NCI-H2196 (cell line): Measurements from ENCODE around the gene COMMD1.
"Not testable (repeated sequence)": the region's sequence is repeated elsewhere in the genome, so short reads cannot be mapped to it uniquely, and the experiment has no call there.

ENCODE experiments used
- DNase-seq: peaks from one replicate; lab custom pipeline; 2025; ENCODE audit not compliant: unreplicated experiment; lab: John Stamatoyannopoulos, UW

COMMD1 gene

DNA sequence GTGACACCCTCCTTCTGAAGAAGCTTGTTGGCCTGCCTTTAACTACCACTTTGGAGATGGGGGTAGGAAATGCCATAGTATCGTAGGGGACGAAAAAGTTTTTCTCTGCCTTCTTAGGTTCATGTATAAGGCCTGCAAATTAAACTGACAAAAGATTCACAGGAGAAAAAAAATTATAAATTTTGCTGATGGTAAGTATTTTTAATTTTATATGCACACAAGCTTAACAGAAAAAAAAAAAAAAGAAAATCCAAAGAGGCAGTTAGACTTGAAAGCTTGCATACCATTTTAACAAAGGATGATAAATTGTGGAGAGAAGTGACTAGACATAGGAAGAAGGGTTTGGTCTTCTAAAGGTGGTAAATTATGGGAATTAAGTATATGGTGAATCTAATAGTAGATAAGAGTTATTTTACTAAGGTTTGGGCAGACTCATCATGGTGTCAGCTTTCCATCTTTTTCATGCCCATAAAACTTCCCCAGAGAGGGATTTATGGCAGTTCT, 227.9 kb downstream of the COMMD1 start:
- no peak for DNase-seq

DNA sequence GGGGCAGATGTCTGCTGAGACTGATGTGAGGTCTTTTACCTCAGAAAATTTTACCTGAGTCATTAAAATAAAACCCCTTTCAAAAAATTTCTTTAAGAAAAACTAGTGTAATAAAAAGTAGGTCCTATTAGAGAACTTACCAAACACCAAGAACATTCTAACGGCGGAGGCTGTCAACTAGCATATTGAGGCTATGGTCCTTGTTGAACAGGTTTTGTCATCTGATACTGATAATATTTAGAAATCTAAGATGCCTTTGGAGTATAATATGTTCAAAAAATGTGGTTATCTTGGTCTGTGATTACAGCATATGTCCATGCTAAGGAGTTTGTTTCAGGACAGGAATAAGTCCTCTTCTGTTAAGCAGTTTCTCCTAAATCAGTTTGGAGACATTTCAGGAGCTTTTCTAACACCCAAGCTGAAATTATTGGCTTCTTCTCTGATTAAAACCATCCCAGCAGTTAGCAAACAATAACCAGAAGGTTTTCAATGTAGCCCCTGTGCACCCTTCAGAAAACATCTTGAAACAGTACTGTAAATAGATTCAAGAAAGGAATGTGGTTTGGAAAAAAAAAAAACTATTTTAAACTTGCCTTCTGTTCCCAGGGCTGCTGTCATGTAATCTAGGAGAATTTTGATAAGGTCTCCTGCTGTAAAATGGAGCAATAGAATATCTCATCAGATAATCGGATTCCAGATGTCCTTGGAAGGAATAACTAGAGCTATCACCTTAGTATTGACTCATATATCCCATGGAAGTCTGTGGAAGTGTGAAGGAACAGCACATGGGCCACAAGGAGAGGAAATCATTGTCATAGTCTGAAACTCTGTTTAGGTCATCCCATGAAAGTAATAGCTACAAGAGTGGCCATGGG, 231.7 kb downstream of the COMMD1 start:
- DNase-seq = no peak

DNA sequence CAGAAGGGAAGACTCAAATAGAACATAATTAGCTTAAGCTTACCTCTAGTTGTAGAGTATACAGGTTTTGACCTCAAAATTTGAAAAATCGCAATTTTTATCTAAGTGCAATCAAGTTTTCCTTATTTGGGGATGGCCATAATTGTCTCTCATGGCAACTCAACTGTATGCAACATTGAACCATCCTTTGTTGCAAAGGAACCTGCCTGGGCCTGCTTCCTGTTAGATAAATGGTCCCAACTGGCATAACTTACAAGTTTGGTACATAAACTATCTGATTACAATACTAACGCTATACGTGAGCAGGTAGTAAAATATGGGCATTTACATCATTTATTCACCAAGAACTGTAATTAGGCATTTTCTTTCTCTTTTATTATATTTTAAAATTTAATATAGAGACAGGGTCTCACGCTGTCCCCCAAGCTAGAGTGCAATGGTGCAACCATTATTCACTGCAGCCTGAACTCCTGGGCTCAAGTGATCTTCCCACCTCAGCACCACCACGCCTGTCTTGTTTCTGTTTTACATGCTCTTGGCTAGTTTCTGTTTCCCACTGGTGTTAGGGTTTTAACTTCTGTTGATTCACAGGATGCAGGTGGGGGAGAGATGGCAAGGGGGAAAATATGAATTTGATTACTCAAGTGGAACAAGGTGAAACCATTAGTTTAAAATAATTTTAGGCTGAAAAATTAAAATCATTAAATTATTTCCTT, 235.1 kb downstream of the COMMD1 start:
- DNase-seq = no peak

DNA sequence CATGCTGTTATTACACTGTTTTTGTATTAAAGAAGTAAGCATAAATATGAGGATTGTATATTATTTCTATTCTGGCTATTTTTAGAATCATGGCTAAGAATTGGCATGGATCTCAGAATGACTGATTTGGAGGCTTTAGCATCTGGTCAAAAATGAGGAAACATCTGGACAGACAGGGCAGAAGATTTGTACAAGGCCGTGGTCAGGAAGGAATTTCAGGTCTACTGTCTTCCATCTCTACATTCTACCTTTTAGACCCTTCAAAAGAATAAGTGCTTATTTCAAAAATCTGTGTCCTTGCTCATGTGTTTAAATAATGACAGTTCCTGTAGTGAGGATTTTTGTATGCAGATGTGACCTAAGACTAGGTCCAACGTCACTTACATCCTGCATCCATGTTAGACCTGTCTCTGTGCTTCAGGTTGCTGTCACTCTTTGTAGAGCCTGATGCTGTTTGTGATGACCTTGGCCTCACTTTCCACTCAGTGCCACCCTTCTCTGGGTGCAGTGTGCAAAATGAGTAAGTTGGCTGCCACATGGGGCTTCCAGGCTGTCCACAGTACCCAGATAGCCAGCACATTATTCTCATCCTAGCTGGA, 235.8 kb downstream of the COMMD1 start:
- no peak for DNase-seq

DNA sequence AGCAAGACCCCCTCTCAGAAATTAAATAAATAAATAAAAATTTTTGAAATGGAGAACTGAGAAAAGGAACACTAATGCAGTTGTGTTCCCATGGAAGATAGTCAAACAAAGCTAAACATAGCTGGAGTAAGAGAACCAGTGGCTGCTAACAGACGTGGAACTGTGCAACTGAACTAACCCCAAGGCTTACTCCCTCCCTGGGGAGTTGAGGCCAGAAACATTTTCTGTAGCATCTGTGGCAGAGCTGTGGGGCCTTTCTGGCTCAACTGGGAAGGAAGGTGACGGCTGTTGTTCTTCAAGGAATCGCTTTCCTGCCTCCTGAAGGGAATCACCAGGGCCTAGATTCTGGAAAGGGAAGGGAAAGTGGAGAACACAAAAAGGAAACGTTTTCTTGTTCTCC, 236.6 kb downstream of the COMMD1 start:
- DNase-seq = no peak

DNA sequence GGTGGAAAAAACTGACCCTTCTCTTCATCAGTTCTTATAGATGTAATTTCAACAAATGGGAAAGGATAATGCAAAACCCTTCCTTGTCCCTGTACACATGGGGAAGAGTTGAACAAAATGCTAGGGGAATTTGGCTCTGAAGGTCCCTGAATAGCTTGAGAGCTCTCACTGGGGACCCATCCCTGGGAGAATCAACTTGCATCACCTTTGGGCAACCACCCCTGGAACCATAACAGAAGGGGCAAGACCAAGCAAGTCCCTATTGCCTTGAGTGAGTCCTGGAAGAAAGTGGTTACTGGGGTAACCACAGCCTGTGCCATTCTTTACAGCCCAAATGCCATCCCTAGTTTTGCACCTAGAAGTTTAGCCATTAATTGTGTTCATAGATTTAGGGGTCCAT, 238.2 kb downstream of the COMMD1 start:
- DNase-seq = no peak

DNA sequence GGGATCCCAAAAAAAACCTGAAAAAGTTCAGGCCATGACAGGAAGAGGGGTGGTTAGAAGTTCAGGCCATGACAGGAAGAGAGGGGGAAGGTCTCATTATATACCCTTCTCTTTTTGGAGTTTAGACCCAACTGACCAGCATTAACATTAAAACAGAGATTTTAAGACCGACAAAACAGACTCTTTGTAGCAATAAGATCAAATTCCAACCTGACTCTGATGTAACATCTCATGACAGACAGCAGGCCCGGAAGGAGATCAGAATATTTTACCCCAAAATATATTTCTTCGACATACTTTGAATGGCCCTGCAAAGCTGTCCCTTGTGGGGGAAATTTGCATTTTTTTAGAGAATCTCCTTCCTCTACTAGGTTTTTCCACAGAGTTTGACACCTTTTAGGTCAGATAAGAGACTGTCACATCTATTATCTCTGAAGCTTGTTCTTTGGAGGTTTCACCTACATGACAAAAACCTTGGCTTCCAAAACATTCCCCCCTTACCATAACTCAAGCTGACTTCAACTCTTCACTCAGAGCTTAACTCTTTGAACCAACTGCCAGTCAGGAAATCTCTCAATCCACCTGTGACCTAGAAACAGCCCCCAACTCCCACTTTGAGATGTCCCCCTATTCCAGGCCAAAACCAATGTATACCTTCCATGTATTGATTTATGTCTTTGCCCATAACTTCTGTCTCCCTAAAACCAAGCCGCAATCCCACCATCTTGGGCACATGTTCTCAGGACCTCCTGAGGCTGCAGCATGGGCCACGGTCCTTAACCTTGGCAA, 239.4 kb downstream of the COMMD1 start:
- DNase-seq = no peak

DNA sequence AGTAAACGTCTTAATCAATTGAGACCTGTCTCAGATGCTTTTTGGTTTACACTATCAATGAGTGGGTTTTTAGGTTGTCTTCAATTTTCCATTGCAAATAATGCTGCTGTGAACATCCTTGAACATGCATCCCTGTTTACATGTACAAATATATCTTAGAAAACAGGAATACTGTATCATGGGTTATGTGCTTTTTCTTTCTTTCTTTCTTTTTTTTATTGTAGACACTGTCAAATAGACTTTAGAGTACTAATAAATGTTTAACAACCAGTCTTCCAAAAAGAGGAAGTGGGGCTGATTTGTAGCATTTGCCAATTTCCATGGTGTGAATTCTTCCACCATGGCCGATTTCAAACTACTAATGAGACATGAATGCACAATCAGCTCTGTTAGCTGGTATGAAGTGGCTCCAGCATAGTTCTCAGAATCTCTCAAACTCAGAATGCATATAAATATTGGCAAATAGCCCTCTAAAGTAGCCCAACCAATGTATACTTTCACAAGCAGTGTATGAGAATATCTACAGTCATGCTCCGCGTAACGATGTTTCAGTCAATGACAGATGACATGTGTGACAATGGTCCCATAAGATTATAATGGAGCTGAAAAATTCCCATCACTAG, 240.1 kb downstream of the COMMD1 start:
- DNase-seq = no peak

DNA sequence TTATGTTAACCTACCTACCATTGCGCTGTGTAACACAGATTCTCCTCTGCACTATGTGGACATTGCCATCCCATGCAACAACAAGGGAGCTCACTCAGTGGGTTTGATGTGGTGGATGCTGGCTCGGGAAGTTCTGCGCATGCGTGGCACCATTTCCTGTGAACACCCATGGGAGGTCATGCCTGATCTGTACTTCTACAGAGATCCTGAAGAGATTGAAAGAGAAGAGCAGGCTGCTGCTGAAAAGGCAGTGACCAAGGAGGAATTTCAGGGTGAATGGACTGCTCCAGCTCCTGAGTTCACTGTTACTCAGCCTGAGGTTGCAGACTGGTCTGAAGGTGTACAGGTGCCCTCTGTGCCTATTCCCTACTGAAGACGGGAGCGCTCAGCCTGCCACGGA, 241.3 kb downstream of the COMMD1 start:
- not testable (repeated sequence) for DNase-seq

DNA sequence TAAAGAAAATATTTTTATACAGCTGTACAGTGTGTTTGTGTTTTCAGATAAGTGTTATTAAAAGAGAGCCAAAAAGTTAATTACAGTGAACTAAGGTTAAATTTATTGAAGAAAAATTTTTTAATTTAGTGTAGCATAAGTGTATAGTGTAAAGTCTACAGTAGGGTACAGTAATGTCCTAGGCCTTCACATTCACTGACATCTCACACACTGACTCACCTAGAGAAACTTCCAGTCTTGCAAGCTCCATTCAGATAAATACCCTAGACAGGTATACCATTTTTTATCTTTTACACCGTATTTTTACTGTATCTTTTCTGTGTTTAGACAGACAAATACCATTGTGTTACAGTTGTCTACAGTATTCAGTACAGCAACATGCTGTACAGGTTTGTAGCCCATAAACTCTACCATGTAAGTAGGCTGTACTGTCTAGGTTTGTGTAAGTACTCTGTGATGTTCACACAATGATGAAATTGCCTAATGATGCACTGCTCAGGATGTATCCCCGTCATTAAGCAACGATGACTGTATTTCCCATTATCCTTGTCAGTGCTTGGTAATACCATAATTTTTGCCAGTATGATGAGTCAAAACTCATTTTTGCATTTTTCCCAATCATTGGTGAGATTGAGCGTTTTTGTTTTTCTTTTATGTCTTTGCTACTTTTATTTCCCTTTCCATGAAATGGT, 242.3 kb downstream of the COMMD1 start:
- no peak for DNase-seq

DNA sequence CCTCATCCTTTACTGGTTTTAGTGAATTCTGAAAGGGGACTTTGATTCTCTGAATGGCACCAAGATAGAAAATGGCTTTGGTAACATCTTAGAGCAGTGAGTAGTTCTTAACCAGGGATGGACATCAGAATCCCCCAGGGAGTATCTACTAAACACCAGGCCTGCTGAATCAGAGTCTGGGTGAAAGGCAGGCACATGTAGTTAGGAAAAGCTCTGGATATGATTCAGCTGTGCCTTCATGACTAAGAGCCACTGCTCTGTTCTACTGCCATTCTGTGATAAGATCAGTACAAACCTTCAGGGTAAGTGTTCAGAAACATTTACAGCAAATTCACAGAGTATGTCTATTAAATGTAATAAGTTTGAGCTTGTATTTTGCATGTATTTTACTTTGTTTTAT, 244.2 kb downstream of the COMMD1 start:
- no peak for DNase-seq

DNA sequence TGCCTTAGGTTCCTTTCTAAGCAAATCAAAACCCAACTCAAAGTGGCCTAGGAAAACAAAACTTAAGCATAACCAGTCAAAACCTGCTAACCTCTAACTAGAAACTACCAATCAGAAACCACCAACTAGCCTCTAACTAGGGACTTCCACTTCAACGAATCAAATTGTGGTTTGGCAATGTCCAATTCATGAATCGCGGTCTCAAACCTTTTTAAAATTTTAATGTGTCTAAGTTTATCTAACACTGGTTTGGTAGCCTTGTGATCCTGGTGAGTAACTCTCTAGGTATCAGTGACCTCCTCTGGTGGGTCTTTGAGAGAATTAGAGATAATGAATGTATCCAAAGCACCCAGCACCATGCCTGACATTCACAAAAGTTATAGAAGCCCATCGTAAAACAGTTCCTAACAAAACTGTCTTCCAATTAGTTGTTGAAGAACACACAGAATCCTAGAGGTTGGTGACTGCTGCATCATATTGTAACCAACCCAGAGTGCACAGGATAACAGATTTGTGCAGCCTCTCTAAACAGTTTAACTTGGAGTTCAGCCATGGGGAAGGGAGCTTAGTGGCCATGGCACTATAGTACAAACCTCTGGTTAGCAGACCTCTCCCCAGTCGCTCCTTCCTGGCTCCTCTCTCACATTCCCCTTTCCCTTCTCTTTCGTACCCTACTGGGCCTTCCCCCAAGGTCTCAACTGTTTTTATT, 245.3 kb downstream of the COMMD1 start:
- DNase-seq = no peak

DNA sequence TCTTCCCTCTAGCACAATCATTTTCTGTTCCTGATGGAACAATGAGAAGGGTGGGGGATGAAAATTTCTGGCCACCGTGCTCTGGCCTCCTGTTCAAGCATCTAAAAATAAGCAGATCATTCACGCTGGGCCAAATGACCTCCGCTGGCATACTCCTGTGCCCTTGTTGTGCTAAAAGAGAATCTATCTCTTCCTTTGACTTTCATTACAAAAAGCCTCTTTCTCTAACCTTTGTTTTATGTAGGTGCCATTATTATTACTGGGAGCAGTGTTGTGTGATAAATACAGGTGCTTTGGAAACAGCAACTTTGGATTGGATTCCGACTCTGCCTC, 245.8 kb downstream of the COMMD1 start:
- DNase-seq = no peak

DNA sequence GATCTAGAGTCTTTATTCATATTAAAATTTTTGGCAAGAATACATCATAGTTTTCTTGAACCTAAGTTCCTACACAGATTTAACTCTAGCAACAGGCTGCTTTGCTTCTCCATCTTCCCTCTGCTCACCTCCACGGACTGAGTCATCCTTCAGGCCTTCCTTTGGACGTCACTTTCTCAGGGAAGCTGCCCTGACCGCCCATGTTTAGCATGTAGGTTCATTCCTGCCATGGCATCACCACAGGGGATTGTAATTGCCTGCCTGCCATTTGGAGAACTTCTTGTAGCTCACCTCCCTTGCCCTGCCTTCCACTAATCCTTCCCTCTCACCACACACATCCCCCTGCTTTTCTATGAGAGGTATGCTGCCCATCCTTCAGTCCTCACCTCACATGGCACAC, 246.5 kb downstream of the COMMD1 start:
- no peak for DNase-seq

DNA sequence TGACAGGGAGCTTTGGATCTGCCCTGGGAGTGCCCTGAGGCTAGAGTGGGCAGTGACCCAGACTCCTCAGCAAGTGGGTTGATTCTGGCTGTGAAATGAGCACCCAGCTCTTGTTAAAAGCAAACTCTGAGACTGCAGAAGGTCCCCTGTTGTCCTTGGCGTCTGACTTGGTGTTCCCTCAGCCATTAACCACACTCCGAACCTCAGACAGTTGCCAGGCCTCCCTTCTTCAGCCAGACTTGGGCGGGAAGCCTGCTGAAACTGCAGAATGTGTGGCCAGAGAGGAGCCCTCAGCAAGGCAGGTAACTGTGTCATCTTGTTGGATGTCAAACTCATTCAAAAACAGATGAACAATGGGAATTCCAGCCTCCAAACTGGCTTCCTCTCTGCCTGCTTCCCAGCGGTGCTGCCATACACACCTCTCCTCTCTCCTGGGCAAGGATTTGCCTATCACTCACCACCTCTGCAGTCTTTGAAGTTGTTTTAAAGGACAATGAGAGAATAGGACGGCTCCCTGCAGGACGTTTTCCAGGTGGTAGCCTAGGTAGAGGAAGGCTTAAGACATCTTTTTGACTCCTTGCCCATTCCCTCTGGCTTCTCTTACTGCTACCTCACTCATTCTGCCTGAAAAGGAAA, 251.5 kb downstream of the COMMD1 start:
- DNase-seq = no peak

DNA sequence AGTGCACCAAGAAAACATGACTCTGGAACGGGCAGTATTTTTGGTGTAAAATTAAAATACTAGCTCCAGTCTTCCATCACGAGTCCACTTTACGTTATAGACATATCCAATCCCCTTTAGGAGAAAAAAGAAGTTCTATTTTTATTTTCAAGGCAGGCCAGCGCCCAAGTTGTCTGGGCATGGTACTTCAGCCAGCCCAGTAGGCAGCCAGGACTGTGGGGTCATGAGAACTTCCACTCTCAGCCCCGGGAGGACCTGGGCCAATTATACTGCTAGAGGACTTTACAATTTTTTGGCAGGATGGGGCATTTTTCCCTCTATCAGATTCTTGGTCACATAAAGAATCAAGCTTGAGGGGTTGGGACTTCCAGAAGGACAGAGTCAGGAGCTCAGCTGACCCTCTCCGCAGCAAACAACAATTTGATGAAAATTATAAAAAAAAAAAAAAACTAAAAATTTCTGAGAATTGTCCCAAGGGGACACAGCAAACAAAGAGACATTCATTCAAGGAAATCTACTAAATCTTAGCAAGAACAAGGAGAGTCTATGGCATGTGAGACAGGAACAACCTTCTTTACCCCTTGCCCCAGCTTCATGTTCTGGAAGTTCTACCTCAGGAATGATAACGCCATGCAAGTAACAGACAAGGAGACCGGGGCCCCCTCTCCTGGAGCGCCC, 253.1 kb downstream of the COMMD1 start:
- DNase-seq = no peak

DNA sequence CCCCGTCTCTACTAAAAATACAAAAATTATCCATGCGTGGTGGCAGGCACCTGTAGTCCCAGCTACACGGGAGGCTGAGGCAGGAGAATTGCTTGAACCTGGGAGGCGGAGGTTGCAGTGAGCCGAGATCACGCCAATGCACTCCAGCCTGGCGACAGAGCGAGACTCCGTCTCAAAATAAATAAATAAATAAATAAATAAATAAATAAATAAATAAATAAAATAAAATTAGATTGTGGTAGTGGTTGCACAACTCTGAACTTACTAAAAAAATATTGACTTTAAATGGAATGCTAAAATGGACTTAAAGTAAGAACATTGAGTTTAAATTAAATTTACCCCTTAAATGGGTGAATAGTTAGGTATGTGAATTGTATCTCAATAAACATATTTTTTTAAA, 255.2 kb downstream of the COMMD1 start:
- DNase-seq = not testable (repeated sequence)

DNA sequence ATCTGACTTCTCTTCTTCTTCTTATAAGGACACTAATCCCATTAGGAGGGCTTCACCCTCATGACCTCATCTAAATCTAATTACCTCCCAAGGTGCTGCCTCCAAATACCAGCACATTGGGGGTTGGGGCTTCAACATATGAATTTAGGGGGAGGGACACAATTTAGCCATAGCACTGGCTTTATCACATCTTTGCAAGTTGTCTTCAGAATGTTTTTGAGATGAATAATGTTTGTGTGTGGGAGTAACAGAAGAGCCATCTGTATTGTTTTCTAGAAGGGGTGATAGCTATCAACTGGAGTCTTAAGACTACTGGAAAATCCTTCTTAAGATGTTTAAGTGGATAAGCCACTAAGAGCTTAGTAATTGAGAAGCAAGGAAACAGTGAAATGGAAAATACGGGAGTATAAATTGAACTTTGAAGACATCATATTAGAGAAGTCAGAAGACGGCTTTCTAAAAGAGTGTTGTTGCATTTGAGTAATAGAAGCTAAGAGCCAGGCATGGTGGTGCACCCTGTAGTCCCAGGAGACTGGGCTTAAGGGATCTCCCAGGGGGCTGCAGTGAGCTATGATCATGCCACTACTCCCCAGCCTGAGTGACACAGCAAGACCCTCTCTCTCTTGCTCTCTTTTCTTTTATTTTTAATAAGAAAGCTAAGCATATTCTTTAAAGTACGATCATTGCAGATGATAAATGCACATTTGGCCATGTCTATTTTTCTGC, 257.8 kb downstream of the COMMD1 start:
- DNase-seq = no peak
